Measurements from ENCODE around the gene COMMD9.

The COMMD9 gene

GRCh38 chr11:36253238-36253637, 36.0 kb downstream of the COMMD9 start:
- DNase-seq = no peak

DNA sequence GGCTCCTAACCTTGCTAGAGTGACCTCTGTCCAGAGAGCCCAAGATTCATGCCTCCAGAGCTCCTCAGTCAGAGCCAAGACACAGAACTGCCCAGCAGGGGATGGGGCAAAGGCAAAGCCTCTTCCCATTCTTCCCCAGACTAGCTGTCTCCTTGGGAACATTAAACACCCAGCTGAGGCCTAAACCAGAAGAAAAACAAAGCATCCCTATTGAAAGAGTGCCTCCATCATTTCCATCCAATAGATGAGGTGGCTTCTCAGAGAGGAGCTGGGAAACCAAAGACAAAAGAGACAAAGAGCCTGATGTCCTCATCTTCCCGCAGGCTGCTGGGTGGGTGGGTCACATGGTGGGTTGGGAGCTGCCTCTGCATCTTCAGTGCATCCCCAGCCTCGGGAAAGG, 37.4 kb downstream of the COMMD9 start:
- DNase-seq = no peak

DNA sequence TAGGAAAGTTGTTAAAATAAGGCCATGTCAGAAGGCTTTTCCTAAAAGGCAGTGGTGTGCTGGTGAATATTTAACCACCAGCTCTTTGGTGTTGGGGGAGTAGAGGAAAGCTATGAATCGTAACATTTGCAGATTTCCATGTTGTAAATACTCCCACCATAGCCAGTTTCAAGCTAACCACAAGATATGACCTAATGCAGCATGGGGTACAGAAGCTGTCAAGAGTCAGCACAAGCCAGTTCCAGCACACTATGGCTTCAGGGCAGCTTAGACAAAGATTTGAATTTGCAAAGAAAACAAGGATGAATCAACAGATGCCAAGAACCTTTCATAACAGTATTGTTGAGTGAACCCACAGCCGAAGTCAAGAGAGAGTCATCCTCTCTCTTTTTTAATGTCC, 40.0 kb downstream of the COMMD9 start:
- DNase-seq = peak; percentile 95

GRCh38 chr11:36248436-36248835, 40.8 kb downstream of the COMMD9 start:
- DNase-seq = no peak

- no peak for DNase-seq
Measured at GRCh38 chr11:36247493-36247892, 41.7 kb downstream of the COMMD9 start.

DNA sequence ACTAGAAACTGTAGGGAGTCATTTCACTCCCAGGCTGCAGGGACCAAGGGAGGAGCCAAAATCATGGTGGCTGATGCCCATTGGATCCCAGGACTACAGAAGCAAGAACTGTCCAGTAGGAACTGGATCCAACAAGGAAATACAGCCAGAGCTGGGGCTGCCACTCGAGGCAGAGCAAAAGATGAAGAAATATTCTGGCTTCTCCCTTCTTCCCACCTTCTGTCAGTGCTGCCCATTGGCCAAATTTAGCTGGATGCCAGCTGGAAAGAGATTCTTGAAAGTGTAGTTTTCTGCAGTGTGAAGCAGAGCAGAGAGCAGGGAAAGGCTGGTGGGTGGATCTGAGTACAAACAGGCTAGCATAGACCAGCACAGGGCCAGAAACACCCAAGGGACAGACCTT, 45.6 kb downstream of the COMMD9 start:
- DNase-seq = no peak

GRCh38 chr11:36241497-36241896, 47.7 kb downstream of the COMMD9 start:
- no peak for DNase-seq

DNA sequence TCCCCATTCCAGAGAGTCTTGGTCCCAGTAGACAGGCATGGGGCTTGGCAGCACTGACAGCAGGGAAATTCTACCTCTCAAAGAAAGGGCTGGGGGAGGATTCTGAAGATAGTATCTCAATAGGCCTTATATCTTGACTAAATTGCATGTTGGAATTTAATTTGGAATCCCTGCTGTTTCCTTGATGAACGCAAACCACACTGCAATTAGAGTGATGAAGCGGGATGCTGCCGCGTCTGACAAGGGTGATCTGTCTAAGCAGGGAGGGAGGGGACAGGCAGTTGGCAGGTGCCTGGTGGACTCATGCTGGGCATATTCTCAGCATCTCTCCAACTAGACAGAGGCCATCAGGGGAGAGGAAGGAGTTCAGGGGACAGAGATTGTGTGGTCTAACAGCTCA, 48.4 kb downstream of the COMMD9 start:
- DNase-seq = no peak

DNA sequence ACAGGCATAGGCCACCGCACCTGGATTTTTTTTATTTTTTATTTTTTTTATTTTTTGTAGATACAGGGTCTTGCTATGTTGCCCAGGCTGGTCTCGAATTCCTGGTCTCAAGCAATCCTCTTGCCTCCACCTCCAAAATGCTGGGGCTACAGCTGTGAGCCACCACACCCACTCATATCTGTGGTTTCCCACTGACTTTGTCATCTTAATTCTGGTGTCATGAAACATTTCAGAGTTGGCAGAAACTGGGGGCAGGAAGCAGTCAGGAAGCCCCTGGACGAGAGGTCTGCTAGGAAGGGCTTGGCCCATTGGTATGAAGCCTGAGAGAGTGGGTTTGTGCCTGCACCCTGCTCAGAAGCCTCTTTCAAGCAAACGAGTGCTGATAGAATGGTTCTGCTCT, 49.1 kb downstream of the COMMD9 start:
- peak; percentile 28 for DNase-seq

DNA sequence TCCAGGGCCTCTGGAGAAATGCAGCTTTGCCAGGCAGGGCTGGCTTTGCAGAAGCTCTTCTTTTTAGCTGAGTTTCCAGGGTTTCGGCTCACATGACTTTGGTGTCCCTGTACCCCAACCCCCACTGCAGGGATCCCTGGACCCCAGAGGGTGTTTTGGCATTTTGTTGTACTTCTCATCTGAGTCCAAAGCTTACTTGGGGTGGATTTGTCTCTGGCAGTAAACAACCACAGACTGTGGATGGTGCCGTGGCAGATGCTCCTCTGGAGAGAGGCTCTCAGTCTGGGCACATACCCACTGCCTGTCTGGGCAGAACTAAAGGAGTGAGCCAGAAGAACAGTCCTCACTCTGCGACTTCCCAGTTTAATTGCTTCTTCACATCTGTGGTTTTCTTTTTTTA, 49.6 kb downstream of the COMMD9 start:
- no peak for DNase-seq

GRCh38 chr11:36238881-36239280, 50.3 kb downstream of the COMMD9 start:
- no peak for DNase-seq

DNA sequence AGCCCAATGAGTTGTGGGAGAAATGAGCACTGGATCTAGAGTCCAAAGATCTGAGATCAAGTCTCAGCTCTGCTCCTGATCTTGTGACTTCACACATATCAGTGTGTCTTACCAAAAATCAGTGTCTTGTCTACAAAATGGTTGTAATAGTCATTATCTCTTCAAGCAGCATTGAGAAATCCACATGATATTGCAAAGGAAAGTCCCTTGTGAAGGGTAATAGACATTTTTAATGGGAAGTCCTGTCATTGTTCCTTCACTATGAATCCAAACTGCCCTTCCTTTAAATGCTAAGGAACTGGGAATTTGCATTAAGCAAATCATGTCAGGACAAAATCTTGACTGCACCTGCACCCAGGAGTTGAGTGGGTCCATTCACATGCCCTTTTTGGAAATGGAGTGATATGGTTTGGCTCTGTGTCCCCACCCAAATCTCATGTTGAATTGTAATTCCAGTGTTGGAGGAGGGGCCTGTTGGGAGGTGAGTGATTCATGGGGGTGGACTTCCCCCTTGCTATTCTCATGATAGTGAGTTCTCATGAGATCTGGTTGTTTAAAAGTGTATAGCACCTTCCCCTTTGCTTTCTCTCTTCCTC, 51.1 kb downstream of the COMMD9 start:
- no peak for DNase-seq

DNA sequence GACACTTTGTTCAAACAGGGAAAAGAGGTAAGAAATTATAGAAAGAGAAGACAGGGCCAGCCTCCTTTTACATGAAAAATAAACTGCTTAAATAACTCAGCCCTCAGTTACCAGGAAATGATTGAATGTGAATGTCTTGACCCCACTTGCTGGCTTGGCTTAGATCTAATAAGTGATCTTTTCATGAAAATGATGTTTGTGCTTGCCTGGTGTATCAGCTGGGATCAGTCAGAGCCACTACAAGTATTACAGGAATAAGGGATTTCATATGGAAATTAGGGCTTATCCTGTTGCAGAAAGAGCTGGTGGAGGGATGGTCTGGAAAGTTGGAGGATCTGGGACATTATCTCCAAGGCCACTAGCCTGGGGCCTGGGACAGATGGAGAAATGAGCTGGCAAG, 51.8 kb downstream of the COMMD9 start:
- DNase-seq = no peak

DNA sequence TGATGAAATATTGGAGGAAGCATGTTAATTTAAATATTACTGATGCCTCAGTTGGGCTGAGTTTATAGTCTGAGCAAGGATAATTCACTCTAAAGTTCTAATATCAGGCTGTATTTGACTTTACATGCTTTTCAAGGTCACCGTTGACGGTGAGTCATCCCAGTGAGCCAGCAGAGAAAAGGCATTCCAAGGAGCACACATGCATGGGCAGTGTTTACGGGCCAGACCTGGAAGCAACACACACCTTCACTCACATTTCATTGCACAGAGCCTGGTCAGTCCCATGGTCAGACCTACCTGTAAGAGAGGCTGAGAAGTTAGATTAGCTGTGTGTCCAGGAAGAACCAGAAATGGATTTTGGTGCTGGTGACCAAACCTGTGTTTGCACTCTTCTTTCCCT, 53.5 kb downstream of the COMMD9 start:
- DNase-seq = peak; percentile 34

DNA sequence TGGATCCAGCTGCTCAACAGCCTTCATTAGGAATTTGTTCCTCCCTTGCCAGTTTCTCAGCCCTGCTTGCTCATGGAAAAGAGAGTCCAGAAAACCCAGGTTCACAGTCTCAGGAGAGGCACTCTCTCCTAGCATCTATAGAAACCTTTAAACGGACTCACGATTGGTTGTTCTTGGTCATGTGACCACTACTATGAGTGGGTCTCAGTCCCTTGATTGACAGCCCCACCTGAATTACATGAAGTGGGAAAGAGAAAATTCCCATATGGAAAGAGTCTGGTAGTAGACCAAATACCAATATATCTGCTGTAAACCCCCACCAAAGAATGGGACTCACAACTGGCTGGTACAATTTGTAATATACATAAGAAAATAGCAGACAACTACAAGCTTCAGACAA, 54.4 kb downstream of the COMMD9 start:
- DNase-seq = no peak

DNA sequence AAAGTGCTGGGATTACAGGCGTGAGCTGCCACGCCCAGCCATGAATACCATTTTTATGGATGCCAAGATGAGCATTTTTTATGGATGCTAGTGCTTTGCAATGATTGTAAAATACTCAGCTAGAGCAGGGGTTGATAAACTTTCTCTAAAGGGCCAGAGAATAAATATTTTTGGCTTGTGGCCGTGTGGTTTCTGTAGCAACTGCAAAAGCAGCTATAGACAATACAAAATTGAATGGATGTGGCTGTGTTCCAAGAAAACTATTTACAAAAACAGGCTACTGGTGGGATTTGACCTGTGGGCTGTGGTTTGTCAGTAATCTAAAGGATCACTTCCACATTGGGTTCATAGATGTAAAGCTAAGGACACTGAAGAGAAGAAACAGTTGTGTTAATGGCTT, 56.0 kb downstream of the COMMD9 start:
- peak; percentile 9 for DNase-seq

DNA sequence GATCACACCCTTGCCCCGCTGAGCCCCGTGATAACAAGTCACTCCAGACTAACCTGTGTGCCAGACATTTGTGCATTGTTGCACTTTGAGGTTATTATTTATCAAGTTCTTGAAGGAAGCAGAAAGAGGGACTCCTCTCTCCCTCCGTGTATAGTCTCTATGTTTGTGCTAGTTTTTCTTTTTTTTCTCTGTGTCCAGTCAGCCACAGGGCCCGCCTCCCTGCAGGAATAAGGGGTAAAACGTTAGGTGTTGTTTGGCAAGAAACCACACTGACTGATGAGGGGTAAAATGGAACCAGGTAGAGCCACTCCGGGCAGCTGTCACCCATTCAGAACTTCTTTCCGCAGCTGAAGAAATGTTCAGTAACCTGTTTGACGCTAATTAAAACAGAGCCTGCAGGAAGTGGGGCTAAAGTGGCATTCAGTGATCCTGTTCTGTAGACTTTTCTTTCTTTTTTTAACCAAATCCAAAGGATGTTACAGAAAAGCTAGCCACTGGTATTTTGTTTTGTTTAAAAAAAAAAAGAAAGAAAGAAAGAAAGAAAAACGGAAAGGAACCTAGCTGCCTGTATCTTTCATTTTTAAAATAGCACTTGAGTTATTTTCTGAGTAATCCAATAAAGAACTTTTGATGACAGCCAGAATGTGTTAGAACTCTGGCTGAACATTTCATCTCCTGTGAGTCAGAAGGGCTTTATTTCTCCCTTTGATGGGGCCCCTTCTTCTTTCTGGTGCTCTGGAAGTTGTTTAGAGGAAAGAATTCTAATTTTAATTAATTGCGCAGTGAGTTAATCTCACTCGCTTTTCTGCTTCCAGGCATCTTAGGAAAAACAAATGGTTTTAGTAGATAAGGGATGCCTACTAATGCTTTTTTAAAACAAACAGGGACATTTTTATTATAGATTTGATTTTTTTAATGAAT, 58.2 kb downstream of the COMMD9 start:
- peak; percentile 53 for DNase-seq

- DNase-seq = no peak
Measured at GRCh38 chr11:36229091-36229705, 60.0 kb downstream of the COMMD9 start.

GRCh38 chr11:36228689-36229088, 60.5 kb downstream of the COMMD9 start:
- no peak for DNase-seq

DNA sequence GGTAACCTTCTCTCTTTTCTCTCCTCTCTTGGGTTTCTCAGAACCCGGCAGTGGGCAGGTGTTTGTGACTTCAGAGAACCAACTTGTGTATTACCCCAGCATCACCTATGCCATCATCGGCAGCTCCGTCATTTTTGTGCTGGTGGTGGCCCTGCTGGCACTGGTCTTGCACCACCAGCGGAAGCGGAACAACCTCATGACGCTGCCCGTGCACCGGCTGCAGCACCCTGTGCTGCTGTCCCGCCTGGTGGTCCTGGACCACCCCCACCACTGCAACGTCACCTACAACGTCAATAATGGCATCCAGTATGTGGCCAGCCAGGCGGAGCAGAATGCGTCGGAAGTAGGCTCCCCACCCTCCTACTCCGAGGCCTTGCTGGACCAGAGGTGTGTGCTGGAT, 62.2 kb downstream of the COMMD9 start:
- DNase-seq = no peak

DNA sequence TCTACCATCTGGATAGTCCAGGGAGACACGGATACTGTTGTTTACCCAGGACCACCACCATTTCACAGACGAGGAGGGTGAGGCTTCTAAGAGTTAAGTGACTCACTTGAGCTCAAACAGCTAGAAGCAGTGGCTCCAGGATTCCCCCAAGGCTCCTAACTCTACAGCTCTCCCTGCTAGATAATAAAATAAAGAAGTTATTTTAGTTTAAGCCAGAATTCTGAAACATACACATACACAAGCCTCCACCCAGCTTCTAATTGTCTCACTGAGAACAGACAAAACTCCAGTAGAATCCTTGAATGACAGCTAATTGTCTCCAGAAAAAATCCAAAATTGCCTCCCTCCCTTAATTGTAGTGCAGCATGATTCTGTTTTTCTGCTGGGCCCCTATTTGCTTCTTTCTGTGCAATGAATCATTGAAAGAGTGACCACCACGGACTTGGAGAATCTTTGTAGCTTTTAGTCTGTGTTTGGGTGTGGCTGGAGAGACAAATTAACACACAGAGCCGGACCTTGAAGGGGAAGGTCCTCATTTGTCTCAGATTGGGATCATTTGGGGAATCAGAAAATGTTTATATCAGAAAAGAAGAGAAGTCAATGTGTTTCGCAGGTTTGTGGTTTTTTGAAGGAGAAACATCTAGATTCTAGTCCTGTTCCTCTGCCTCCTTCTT, 64.9 kb downstream of the COMMD9 start:
- no peak for DNase-seq

- DNase-seq = no peak
Measured at GRCh38 chr11:36222831-36223635, 66.2 kb downstream of the COMMD9 start.
